Measurements from ENCODE around the gene CACNA1B. TPM values are rescaled to one million over a fixed set of nuclear protein-coding genes. Genes with fewer than 3 reads are reported as not detected.
"Not testable (repeated sequence)": the region's sequence is repeated elsewhere in the genome, so short reads cannot be mapped to it uniquely, and the experiment has no call there.

CACNA1B gene
- total and polyA plus RNA-seq, 4 donors = 0.01 to 0.20 (median 0.09) TPM; not detected in 1

- no peak overlapping the region for H3K4me3 ChIP-seq
- WGBS, 2 donors = 86 to 90% methylated on average over 16 of the region's 16 CpGs
These were observed 234.6 kb downstream of the CACNA1B start for GRCh38 chr9:138112090-138112748.

GRCh38 chr9:138112791-138113600 lies 235.4 kb downstream of the CACNA1B start:
- Histone ChIP-seq H3K4me3 (no peak overlapping the region), H3K27ac (ENCODE audit: low read depth in 1 of 2, low read length in 1 of 2) (no peak overlapping the region), H3K4me1 (ENCODE audit: control insufficient read depth in 5 of 5, insufficient read depth in 5 of 5, low read length in 5 of 5) (no peaks in the 10 kb centered on the region), H3K36me3 (ENCODE audit: control insufficient read depth in 4 of 4, insufficient read depth in 4 of 4, low read length in 4 of 4) (no peaks in the 10 kb centered on the region), H3K9me3 (ENCODE audit: control insufficient read depth in 4 of 4, insufficient read depth in 3 of 4, low read length in 3 of 4) (no peaks in the 10 kb centered on the region), H3K27me3 (ENCODE audit: control insufficient read depth in 3 of 3, insufficient read depth in 3 of 3, low read length in 2 of 3) (no peaks in the 10 kb centered on the region), H3K9ac (ENCODE audit: insufficient read depth in 1 of 2, low read length in 2 of 2) (no peak overlapping the region)
- DNase-seq (no peak), ATAC-seq (ENCODE audit: insufficient read depth, low FRiP score) (no peak)
- TF ChIP-seq, protein P1, sequence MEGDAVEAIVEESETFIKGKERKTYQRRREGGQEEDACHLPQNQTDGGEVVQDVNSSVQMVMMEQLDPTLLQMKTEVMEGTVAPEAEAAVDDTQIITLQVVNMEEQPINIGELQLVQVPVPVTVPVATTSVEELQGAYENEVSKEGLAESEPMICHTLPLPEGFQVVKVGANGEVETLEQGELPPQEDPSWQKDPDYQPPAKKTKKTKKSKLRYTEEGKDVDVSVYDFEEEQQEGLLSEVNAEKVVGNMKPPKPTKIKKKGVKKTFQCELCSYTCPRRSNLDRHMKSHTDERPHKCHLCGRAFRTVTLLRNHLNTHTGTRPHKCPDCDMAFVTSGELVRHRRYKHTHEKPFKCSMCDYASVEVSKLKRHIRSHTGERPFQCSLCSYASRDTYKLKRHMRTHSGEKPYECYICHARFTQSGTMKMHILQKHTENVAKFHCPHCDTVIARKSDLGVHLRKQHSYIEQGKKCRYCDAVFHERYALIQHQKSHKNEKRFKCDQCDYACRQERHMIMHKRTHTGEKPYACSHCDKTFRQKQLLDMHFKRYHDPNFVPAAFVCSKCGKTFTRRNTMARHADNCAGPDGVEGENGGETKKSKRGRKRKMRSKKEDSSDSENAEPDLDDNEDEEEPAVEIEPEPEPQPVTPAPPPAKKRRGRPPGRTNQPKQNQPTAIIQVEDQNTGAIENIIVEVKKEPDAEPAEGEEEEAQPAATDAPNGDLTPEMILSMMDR (IDR thresholded peaks at IDR 0.05; ENCODE audit: control extremely low read depth, extremely low read depth) = no peak
- 88 to 95% methylated on average over 36 of the region's 36 CpGs for WGBS, 2 donors

More at GRCh38 chr9:138112090-138112748, 234.6 kb downstream of the CACNA1B start:
- Histone ChIP-seq H3K27ac (ENCODE audit: low read depth in 1 of 2, low read length in 1 of 2) (no peak overlapping the region), H3K27me3 (ENCODE audit: control insufficient read depth in 3 of 3, insufficient read depth in 3 of 3, low read length in 2 of 3) (no peaks in the 10 kb centered on the region), H3K9me3 (ENCODE audit: control insufficient read depth in 4 of 4, insufficient read depth in 3 of 4, low read length in 3 of 4) (no peaks in the 10 kb centered on the region), H3K4me1 (ENCODE audit: control insufficient read depth in 5 of 5, insufficient read depth in 5 of 5, low read length in 5 of 5) (no peaks in the 10 kb centered on the region), H3K9ac (ENCODE audit: insufficient read depth in 1 of 2, low read length in 2 of 2) (no peak overlapping the region), H3K36me3 (ENCODE audit: control insufficient read depth in 4 of 4, insufficient read depth in 4 of 4, low read length in 4 of 4) (no peaks in the 10 kb centered on the region)
- TF ChIP-seq, protein P1 (IDR thresholded peaks at IDR 0.05; ENCODE audit: control extremely low read depth, extremely low read depth) = no peak
- no peak for DNase-seq
- no peak for ATAC-seq (ENCODE audit: insufficient read depth, low FRiP score)

- not testable (repeated sequence) for H3K9me3 ChIP-seq (ENCODE audit: control insufficient read depth in 4 of 4, insufficient read depth in 3 of 4, low read length in 3 of 4); DNase-seq
- 87 to 91% methylated on average over 22 to 23 of the region's 23 CpGs for WGBS, 2 donors
These were observed 236.2 kb downstream of the CACNA1B start for GRCh38 chr9:138113701-138114325.

More at GRCh38 chr9:138113701-138114325, 236.2 kb downstream of the CACNA1B start:
- not testable (repeated sequence) for ATAC-seq (ENCODE audit: insufficient read depth, low FRiP score); H3K4me3 ChIP-seq; H3K27ac ChIP-seq (ENCODE audit: low read depth in 1 of 2, low read length in 1 of 2); H3K27me3 ChIP-seq (ENCODE audit: control insufficient read depth in 3 of 3, insufficient read depth in 3 of 3, low read length in 2 of 3); H3K4me1 ChIP-seq (ENCODE audit: control insufficient read depth in 5 of 5, insufficient read depth in 5 of 5, low read length in 5 of 5); H3K9ac ChIP-seq (ENCODE audit: insufficient read depth in 1 of 2, low read length in 2 of 2); H3K36me3 ChIP-seq (ENCODE audit: control insufficient read depth in 4 of 4, insufficient read depth in 4 of 4, low read length in 4 of 4)

Measured in lung (tissue), 12 donors.